Measurements from ENCODE around the gene TREM2.
"Not testable (repeated sequence)": the region's sequence is repeated elsewhere in the genome, so short reads cannot be mapped to it uniquely, and the experiment has no call there.

TREM2 gene

DNA sequence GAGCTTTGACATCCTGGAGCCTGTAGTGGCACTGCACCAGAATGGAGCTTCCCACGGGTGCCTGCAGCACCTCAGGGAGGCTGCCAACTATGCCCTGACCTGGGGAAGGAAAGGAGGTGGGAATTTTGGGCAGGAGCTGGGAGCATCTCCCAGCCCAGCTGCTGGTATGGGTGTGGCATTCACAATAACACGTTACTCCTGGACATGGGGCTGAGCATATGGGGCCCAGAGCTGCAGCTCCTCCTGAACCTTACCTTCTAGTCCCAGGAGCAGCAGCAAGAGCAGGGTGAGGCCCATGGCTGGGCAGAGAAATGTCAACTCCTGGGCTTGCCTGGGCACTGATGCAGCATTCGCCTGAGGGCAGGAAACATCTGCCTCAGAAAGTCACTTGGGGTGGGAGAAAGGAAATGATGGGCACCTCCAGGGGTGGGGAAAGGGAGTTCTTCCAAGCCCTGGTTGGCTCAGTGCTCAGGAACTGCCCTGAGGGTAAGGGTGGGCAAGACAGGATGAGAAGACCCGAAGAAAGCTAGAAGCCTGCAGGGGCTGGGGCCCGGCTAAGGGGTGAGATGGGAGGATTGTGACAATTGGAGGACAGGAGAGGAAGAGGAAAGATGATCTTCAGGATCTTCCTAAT lies 8.8 kb downstream of the TREM2 start, which contains the start of gene TREML1:
Gene TREML1, minus strand, starts transcription at position 356 of the 634 bp plus-strand sequence. Its CDS starts 59 bp downstream, at position 297.
- no peak for DNase-seq

DNA sequence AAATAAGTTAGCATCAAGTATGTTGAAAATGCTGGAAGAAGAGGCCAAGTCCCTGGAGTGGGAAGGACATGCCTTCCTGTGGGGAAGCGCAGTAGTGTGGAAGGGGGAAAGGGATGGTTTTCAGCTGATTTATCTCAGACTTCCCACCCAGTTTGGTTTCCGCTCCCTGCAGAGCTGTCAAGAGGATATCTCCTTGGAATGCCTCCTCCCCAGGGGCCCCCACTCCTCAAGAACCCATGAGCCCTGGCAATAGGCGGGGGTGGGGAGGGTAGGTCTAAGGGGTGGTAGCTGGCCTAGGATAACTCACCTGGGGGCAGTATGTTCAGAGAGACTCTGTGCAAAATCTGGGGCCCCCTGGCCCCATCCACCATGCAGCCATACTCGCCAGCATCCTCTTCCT lies 9.5 kb downstream of the TREM2 start:
- no peak for DNase-seq

DNA sequence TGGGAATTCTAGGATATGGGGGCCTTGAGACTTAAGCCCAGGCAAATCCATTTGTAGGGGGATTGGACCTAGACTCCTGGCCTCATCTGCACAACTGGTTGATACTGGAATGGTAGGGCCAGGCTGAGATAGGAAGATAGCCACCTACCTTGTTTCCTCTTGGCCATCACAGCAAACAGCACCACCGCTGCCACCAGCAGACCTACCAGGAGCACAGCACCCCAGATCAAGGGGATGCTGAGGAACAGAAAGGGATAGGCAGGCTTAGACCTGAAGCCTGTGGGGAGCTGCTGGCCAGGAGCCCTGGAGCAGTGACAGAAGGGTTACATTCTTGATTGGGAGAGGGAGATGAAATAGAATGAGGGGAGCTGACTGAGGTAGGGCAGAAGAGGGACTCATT lies 12.2 kb downstream of the TREM2 start:
- DNase-seq, result no peak

DNA sequence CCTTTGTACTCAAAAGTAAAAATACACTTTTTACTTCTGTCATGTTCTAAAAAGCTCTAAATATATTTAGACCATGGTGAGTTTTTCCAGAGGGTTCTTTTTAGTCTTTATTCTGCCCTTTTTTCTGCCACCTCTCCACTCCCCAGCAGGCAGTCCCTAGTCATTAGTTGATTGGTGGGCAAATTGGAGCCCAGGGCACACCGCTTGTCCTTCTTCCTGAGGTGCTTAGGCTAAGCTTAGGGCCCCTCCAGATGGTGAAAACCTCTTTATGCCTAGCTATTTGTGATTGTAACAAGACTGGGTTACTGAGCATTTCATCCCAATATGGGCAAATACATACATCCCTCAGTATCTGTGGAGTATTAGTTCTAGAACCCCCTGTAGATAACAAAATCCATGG lies 15.0 kb downstream of the TREM2 start:
- DNase-seq, result no peak

DNA sequence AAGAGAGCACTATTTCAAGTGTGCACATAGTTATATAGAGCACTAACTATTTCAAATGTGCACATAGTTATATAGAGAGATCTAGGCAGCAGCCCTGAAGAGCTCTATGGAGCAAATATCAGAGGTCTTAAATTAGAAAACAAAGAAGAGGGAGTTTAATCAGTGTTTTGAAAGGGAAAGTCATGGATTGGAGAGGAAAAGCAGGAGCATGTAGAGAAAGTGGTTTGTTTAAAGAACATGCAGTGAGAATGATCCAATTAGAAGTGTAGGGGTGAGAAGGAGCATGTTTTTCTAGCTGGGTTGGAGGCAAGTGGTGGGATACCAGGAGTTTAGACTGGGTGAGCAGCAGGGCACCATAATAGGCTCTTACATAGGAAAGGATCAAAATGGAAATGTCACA lies 26.0 kb downstream of the TREM2 start:
- no peak for DNase-seq

DNA sequence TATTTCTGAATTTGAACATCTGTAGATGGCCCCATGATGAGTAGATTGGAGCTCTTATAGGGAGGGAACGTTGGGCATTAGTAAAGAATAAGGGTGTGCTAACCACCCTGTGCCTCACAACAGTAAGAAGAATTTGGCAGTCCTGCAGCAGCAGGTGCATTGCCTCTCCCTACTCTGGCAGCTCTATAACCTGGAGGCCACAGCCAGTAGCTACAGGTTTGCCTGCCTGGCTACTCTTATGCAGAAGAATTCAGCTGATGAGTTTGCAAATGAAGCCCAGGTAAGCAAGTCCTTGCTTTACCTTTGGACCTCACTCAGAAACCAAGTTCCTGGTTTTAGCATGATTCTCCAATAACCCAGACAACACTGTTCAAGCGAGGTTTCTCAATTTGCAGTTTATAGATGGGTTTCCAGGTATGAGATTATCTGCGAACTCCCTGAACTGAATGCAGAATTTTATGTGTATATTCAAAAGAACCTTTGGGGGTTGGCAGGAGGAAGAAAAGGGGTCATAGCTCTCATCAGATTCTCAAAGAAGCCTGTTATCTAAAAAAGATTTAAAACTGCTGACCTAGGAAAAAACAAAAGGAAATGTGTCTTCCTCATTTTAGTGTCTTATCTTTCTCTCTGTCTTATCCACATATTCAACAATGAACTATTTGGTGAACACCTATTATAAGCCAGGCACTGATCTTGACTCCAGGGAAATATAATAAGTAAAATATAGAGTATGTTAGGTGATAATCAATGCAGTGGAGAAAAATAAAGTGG lies 27.7 kb downstream of the TREM2 start:
- DNase-seq, result no peak

DNA sequence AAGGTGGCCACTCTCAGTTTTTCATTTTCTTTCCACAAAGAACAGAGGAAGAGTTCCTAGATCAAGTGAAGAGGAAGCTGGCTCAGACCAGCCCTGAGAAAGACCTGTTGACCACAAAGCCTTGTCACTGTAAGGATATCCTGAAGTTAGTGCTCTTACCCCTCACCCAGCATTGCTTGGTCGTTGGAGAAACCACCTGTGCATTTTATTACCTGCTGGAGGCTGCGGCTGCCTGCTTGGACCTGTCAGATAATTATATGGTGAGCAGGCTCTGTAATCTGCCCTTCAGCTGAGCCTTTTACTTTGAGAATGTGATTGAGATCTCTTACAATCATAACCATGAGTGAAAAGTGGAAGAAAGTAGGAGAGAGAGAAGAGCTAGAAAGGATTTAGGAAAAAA lies 30.7 kb downstream of the TREM2 start:
- DNase-seq, result no peak

DNA sequence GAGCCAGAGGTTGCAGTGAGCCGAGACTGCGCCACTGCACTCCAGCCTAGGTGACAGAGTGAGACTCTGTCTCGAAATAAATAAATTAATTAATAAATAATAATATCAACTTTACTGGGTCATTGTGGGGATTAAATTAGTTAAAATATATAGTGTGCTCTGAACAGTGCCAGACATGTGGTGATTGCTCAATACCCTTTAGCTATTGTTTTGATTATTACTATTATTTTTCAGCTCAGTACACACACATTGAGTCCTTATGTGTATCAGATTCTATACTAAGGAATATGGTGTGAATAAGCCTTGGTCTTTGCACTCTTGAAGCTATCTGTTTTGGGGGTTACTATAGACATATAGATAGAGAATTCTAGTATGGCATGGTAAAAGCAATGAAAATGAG lies 37.6 kb downstream of the TREM2 start:
- no peak for DNase-seq

DNA sequence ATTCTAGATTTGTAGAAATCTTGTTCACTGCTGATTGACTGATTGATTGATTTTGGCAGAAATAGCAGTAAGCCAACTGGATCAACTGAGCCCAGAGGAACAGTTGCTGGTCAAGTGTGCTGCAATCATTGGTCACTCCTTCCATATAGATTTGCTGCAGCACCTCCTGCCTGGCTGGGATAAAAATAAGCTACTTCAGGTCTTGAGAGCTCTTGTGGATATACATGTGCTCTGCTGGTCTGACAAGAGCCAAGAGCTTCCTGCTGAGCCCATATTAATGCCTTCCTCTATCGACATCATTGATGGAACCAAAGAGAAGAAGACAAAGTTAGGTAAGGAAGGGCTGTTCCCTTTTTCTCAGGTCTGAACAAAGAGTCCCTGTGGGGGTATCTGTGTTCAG lies 40.0 kb downstream of the TREM2 start:
- no peak for DNase-seq

DNA sequence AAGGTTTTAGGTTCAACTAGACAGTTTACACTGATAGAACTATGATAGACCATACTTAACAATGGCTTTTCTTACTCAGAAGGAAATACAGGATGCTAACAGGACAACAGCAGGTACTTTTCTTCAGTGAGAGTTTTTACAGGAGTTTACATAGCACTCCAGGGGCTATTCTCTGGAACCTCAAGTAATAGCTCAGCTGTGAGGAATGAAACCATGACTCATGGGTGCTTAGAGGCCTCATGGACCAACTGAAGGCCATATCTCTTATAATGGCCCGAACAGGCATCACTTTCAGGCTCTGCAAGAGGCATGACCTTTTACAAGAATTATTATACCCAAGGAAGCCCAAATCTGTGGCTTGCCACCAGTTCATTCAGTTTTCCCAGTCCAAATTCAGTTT lies 40.5 kb downstream of the TREM2 start:
- no peak for DNase-seq

DNA sequence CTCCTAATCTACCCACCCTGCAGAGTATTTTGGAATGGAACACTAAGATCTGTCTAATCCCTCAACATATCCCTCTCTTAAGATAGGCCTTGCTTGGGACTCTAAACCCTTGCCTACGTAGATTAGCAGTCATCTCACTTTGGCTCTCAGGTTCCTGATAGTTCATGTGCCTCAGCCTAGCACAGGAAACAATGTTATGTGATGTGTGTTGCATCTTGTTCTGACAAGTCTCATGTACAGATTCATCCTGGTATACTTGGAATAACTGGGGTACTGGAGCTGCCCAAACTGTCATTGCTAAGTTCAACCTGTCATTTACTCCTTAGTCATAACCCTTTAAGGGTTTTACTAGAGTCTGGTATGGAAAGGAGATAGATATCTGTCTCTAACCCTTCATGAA lies 42.9 kb downstream of the TREM2 start:
- no peak for DNase-seq

DNA sequence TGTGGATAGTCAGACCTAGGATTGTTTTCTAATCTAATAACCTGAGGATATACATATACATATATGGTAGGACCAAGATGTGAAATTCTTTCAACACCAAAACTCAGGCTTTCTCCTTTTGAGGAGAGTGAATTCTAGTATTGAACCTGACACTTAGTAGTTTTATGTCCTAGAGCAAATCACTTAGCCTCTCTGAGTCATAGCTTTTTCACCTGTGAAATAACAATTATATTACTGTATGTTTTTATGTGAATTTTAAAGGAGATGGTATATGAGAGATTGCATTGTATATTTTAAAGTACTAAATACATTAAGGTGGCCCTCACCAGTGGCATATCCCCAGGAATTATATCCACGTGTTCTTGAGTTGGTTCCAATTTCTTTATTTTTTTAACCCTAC lies 43.4 kb downstream of the TREM2 start:
- no peak for DNase-seq

DNA sequence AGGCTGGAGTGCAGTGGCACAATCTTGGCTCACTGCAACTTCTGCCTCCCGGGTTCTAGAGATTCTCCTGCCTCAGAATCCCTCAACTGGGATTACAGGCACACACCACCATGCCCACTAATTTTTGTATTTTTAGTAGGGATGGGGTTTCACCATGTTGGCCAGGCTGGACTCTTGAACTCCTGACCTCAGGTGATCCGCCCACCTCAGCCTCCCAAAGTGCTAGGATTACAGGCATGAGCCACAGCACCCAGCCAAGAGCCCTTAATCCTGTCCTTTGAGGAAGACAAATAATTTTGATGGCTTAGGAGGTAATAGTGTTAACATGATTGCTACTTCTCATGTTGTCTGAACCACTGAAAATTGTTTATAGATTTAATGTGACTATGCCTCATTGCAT lies 47.9 kb downstream of the TREM2 start:
- not testable (repeated sequence) for DNase-seq

DNA sequence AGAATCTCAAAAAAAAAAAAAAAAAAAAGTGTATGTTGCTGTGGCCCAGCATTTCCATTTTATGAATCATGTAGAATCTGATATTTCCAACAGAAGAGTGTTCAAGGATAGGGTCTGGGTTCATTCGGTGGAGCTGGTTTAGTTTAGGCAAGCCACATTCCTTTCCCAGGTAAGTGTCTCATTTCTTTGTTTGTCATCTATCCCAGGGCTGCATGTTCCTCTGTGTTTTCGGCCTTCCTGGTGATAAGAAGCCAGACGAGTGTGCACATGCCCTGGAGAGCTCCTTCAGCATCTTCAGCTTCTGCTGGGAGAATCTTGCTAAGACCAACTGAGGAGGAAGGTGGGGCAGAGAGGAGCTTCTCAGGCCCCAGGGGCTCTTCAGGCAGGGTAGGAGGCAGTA lies 51.9 kb downstream of the TREM2 start:
- no peak for DNase-seq

All from activated CD8-positive, alpha-beta memory T cell treated with anti-CD3 and anti-CD28 coated beads, Interleukin-2, amount 50 U/mL, for 48 hours (primary cell).